ENCODE data around the gene TLE3. TPM values are rescaled to one million over a fixed set of nuclear protein-coding genes. Genes with fewer than 3 reads are reported as not detected.

Gene TLE3
- total and polyA plus RNA-seq, 2 of the 4 experiments (the other 2 are of a cell fraction): 6.5 to 16.3 TPM

DNA sequence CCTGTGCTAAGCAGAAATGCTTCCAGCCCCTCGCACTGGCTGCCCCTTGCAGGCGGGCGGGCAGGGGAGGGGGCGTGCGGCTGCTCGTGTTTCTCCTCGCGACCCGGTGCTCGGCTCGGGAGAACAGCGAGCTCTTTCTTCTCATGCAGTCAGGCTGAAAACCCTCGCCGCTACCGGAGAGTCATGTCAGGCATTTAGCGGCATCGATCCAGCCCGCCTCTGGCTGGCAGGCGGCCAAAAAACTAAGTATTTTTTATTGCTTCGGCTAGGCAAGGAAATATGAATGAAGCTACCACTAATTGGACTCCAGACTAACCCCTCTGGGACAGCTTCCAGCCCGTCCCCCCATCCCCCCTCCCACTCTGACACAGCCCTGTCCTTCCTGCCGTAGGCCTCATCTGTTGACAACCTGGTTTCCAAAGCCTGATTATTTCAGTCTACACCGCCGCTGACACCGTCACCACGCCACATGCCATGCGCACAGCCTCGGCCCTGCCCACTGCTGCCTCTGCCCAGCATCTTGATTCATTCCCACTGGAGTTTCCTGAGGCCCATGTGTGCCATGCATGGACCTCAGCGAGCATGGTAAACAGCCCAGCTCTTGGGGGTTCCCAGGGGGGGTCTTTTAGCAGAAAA, 35.3 kb downstream of the TLE3 start:
- H3K36me3 ChIP-seq (ENCODE audit: control insufficient read depth, insufficient read depth, low read length): peaks cover 64% of the 10 kb centered on the region
- ChIA-PET POLR2A (ENCODE audit: unreplicated experiment) (no interaction called here), CTCF (no interaction called here)
- H3K23ac ChIP-seq (ENCODE audit: low read depth, low read length): no peak overlapping the region
- H2BK20ac ChIP-seq (ENCODE audit: low read depth, low read length): no peak overlapping the region
- no peaks in the 10 kb centered on the region for H3K9me3 ChIP-seq (ENCODE audit: control insufficient read depth, insufficient read depth, low read length)
- H2AK9ac ChIP-seq (replicated peaks; ENCODE audit: low read depth, low read length, poor library complexity): peak overlapping the region; percentile 68
- H4K91ac ChIP-seq (ENCODE audit: insufficient read depth, low read depth, low read length): no peak overlapping the region
- DNase-seq: peak; percentile 90
- intact Hi-C loops (cut with micrococcal nuclease) (loop anchor here (2.0 kb wide), 1 partner anchor 36 kb away; no protein-coding TSS in a partner anchor), dilution Hi-C loops (cut with HindIII; ENCODE audit: low sequenced_read_pairs, unreplicated experiment) (no loop called here), in situ Hi-C loops (cut with MboI; ENCODE audit: low sequenced_read_pairs) (no loop called here)
- H3K9ac ChIP-seq (ENCODE audit: low read depth, low read length): no peak overlapping the region
- no peak overlapping the region for H4K8ac ChIP-seq (ENCODE audit: low read depth in 2 of 2, low read length in 2 of 2)
- H3K27me3 ChIP-seq (ENCODE audit: control insufficient read depth, insufficient read depth, low read length): no peaks in the 10 kb centered on the region
- H2BK15ac ChIP-seq (ENCODE audit: low read depth, low read length): no peak overlapping the region
- no peak overlapping the region for H2BK5ac ChIP-seq (ENCODE audit: low read depth, low read length, poor library complexity, severe bottlenecking)
- peak overlapping the region; percentile 23; the same call in 1 of the 2 replicates for H3K4me2 ChIP-seq (ENCODE audit: low read depth, low read length)
- no peak; the same call in 1 of the 2 replicates for TF ChIP-seq RAD21 (IDR thresholded peaks at IDR 0.05; ENCODE audit: low read length)
- TF ChIP-seq MXI1 (IDR thresholded peaks at IDR 0.05; ENCODE audit: borderline replicate concordance, low read depth, low read length): peak; percentile 87
- peaks cover 23% of the 10 kb centered on the region; the same call in 1 of the 2 replicates for H3K9me1 ChIP-seq (ENCODE audit: insufficient read depth, low read length)
- peak overlapping the region; percentile 16; the same call in 1 of the 2 replicates for H2AK5ac ChIP-seq (ENCODE audit: low read depth, low read length)
- peaks cover 62% of the 10 kb centered on the region for H4K20me1 ChIP-seq (ENCODE audit: insufficient read depth, low read length)
- H4K5ac ChIP-seq (ENCODE audit: low read depth, low read length): no peak overlapping the region
- H2BK120ac ChIP-seq (ENCODE audit: low read depth, low read length): no peak overlapping the region
- no peak overlapping the region for H3K27ac ChIP-seq (ENCODE audit: insufficient read depth, low read length)
- H2AFZ ChIP-seq (replicated peaks; ENCODE audit: low read length, poor library complexity): peak overlapping the region; percentile 44
- no peak overlapping the region for H3K56ac ChIP-seq (ENCODE audit: extremely low read depth, insufficient read depth, low read length)
- BruUV-seq (replicated peaks): no TSS peak
- 8% methylated on average over 16 of the region's 29 CpGs; no CpG with 5 or more reads in 1 of the 2 experiments for WGBS, 2 experiments (ENCODE audit: extremely low coverage in 2 of 2, insufficient read length in 1 of 2)
- H3K4me1 ChIP-seq (ENCODE audit: control insufficient read depth, insufficient read depth, low read length): peaks cover 21% of the 10 kb centered on the region
- peak; percentile 63 for ATAC-seq (ENCODE audit: low read depth)
- no peak overlapping the region for H3K4ac ChIP-seq (ENCODE audit: low read depth, low read length)
- no peak overlapping the region for H3K4me3 ChIP-seq (ENCODE audit: insufficient read depth, low read depth, low read length)
- no peak overlapping the region for H3K18ac ChIP-seq (ENCODE audit: low read depth, low read length)
- H3K79me1 ChIP-seq (ENCODE audit: low read depth in 1 of 2, low read length in 2 of 2): peaks cover 12 to 46% of the 10 kb centered on the region in 2 experiments
- H3K14ac ChIP-seq (replicated peaks; ENCODE audit: low read depth, low read length): no peak overlapping the region
